ENCODE data around the gene TGFBR3. TPM values are rescaled to one million over a fixed set of nuclear protein-coding genes. Genes with fewer than 3 reads are reported as not detected.

The TGFBR3 gene
- total RNA-seq, 1 experiment from 2014 or later: 2.1 TPM

- DNase-seq (ENCODE audit: low read depth): no peak
Measured at GRCh38 chr1:91799863-91800262, 86.1 kb downstream of the TGFBR3 start.

- no peak for DNase-seq (ENCODE audit: low read depth)
Measured at GRCh38 chr1:91799159-91799558, 86.8 kb downstream of the TGFBR3 start.

DNA sequence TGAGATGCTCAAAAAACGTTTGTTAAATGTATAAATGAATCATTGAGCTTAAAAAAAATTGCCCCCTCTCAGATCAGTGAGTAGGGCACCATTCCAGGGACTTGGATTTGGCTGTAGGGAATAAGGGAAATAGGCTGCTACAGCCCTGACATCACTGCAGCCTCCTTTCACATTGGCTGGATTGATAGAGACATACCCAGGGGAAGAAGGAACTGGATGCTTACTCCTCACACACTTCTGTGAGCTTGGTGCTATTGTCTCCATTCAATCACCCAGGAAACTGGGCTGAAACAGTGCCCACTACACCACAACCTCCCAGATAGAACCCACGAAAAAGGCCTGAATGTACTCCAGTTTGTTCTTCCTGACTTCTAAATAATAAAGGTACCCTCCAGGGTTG, 87.2 kb downstream of the TGFBR3 start:
- no peak for DNase-seq (ENCODE audit: low read depth)

- no peak for DNase-seq (ENCODE audit: low read depth)
Measured at GRCh38 chr1:91798241-91798648, 87.7 kb downstream of the TGFBR3 start.

GRCh38 chr1:91797164-91797563, 88.8 kb downstream of the TGFBR3 start:
- no peak for DNase-seq (ENCODE audit: low read depth)

- no peak for DNase-seq (ENCODE audit: low read depth)
Measured at GRCh38 chr1:91796390-91796654, 89.6 kb downstream of the TGFBR3 start.

DNA sequence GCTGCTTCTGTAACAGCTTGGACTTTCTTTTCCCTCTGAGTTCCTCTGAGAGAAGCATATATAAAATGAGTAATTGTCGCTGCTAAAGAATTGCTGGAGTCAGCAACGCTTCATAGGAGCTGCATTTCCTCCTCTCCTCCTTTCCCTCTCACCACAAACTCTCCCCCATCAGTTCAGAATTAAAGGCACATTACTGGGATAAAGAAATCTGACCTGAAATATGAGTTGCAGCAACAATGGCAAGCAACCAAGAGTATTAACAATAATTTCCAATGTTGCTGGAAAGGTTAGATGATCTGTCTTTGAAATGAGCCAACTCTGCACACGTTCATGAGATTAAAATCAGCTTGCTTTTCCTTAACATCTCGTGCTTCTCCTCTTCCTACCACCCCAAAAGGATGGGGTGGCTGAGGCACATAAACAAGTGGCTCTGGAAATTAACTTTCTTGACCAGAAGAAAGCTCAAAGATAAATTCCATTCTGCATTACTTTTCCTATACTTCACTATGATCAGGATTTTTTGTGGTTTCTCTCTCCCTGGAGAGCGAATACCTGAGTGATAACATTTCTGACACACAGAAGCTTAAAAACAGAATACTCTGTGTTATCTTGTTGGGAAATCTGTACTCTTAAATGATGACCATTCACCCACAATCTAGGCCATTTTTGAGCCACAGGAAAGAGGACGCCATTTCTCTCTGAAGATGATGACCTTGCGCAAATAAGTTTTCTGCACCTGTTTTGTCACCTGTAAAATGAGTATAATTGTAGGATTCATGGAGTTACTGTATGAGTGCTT, 90.2 kb downstream of the TGFBR3 start:
- peak; percentile 89 for DNase-seq (ENCODE audit: low read depth)

- no peak for DNase-seq (ENCODE audit: low read depth)
Measured at GRCh38 chr1:91793877-91794276, 92.1 kb downstream of the TGFBR3 start.

- DNase-seq (ENCODE audit: low read depth): no peak
Measured at GRCh38 chr1:91793189-91793588, 92.8 kb downstream of the TGFBR3 start.

DNA sequence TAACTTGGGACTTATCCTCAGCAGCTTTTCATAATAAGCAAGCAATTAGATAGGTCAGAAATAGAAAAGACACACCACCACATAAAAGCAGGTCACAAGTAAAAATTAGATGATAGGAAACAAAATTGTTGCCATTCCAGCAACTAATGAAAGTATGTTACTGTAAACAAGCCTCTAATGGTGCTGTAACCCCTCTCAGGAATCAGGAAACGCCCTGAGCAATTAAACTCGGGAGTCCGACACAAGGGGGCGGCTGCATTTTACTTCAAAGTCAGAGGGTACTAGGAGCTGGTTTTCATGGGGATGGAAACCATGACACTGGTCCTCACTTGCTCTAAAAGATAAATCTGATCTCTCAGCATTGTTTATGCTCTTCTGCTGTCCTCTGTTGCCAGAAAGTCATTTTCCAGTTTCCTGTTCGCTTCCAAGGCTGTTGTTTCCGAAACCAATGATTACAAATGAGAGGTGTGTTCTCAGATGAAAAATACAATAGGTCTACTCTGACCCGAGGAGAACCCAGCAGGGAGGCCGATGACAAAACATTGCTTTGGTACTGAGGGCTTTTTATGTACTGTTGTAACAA, 93.4 kb downstream of the TGFBR3 start:
- no peak for DNase-seq (ENCODE audit: low read depth)

GRCh38 chr1:91791691-91792488, 94.1 kb downstream of the TGFBR3 start:
- DNase-seq (ENCODE audit: low read depth): peak; percentile 77

GRCh38 chr1:91791103-91791502, 94.8 kb downstream of the TGFBR3 start:
- DNase-seq (ENCODE audit: low read depth): no peak

DNA sequence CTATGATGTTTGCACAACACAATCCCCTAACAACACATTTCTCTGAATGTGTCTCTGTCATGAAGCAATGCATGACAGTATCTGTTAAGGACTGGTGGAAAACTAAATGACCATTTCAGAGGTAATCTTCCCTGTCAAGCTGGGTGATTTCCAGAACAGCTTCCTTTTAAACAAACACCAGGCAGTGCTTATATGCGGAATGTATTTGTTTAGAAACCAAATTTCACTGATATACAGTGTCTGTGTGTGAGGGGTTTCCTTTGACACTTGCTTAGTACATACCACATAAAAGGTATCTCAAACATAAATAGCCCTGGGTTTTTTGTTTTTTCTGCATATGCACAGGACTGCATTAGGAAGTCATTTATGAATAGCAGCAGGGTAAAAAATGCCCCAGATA, 95.6 kb downstream of the TGFBR3 start:
- DNase-seq (ENCODE audit: low read depth): no peak

DNA sequence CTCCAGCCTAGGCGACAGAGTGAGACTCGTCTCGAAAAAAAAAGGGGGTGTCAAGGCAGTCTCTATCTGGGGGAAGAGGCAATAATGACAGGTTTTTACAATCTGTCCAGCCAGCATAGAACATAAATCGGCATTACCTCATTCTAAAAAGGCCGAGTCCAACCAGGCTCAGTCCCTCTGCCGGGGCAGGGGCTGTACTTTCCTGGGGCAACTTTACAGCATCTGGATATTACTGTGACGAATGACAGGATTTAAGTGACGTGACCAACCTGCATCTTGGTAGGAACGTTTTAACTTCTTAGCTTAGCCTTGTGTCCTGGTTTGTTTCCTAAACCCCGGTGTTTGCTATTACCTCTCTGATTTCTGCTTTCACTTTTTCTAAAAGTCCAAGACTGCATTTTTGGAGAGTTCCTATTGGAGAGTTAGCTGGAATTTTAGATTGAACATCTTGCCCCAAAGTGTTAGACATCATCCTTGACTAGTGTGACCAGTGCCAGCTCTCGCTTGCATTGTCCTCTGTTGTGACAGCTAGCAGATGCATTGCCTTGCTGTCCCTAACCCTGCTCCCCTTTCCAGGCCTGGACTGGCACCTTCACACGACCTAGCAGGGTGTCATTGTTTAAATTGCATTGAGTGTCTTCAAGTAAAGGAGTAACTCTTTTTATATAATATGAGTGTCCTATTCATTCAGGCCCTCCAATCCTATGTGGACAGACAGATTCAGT, 96.5 kb downstream of the TGFBR3 start:
- DNase-seq (ENCODE audit: low read depth): no peak

- no peak for DNase-seq (ENCODE audit: low read depth)
Measured at GRCh38 chr1:91787919-91788318, 98.0 kb downstream of the TGFBR3 start.

DNA sequence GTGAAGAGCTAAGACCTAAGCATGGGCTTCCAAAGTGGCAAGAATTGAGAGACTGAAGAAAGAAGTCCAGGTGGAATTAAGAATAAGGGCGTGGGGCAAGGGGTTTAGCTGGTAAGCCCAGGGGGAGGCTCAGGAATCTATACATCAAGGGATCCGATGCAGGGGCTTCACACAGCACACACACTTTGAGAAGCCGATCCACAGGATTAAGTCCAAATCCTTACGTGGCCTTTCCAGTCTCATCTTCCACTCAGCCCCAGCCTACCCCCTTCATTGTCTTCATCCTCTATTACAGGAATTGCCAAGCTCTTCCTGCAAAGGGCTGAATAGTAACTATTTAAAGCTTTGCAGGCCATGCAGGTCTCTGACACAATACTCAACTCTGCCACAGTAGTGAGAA, 101.3 kb downstream of the TGFBR3 start:
- no peak for DNase-seq (ENCODE audit: low read depth)

DNA sequence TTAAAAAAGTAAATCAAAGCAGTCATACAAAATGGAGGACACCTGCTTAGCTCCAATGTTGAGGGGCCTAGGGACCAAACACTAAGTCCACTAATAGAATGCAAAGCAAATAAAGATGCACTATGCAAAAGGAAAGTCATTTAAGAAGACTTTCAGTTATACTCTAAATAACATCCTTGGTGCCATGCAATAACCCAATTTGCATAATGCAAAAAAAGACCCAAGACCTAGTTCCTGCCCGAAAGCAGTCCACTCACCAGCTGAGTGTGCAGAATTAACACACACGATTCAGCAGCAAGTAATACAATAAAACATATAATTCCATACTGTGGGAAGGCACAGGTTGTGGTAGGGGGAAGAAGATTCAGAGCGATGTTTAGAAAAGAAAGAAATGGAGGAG, 101.8 kb downstream of the TGFBR3 start:
- no peak for DNase-seq (ENCODE audit: low read depth)

- DNase-seq (ENCODE audit: low read depth): peak; percentile 55
Measured at GRCh38 chr1:91783423-91784170, 102.4 kb downstream of the TGFBR3 start.

DNA sequence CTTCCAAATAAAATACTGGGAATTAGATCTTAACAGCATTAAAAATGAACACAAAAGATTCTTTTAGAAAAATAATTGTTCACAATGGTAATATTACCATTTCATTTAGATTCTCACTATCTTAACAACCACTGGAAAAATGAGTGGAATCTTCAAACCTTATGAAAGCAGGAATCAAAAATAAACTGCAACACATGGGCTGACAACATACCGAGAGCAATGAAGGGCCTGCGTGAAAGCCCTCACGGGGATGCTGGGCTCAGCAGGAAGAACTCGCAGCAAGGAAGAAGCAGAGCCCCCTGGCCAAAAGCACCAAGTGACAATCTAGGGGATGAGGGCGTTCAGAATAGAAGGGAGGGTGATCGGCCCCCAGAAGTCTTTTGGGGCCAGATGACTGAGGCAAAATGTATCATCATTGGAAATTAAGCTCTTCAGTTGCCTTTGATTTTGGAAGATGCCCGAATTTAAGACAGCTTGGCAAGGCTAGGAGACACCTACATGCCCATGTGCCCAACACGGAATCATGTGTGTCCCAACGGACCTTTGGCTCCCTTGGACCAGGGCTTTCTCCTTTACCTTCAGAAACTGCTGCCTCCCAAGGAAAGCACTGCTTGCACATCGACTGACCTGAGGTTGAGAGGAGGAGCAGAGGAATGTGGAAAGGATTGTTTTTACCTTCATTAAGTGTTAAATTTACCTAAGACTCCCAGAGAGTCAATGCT, 103.9 kb downstream of the TGFBR3 start:
- DNase-seq (ENCODE audit: low read depth): no peak

DNA sequence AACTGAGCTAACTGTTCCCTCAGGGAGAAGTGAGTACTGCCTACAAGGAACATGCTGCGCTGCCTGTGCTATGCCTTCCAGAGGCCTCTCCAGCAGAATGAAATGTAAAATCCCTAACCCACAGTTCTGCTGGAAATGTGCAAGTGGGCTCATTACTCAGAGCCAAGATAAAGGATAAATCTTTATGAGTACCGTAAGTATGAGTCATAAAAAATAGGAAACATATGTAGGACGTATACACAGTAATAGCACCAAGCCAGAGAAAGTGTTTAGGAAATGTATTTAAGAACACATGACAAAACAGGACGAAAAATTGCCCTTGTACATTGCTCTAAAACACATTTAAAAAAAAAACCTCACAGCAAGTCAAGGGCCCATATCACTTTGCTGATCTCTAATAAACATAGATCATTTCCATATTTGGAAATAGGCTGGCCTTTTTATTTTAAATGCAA, 104.6 kb downstream of the TGFBR3 start:
- DNase-seq (ENCODE audit: low read depth): peak; percentile 13

GRCh38 chr1:91779548-91780021, 106.4 kb downstream of the TGFBR3 start:
- DNase-seq (ENCODE audit: low read depth): no peak
